GM23338 (cell line): ENCODE measurements around the gene MAZ. TPM values are rescaled to one million over a fixed set of nuclear protein-coding genes. Genes with fewer than 3 reads are reported as not detected.

Experiments used
- ATAC-seq: fragments of 200-7000 bp; cut with Tn5 transposase; 3 replicates; pipeline ENCODE4 v1.9.1; 2020
- DNase-seq: peaks from one replicate; pipeline ENCODE4 v3.0.0-alpha.2; 2015; ENCODE audit warnings: low spot score
- H2AFZ ChIP-seq: fragments of 200-600 bp; sonication (generic); 2 replicates; pipeline ENCODE4 v1.8.0; 2016; ENCODE audit warnings: antibody characterized with exemption, mild to moderate bottlenecking, moderate library complexity
- H3F3A ChIP-seq: fragments of 200-600 bp; sonication (generic); replicated peaks from 2 replicates; pipeline ENCODE4 v1.8.0; 2017; ENCODE audit warnings: antibody characterized with exemption, mixed run types, low read depth
- H3K27ac ChIP-seq: fragments of 200-600 bp; sonication (generic); 2 replicates; pipeline ENCODE4 v1.6.1; 2016; ENCODE audit warnings: low read depth
- H3K27me3 ChIP-seq: fragments of 200-600 bp; sonication (generic); 2 replicates; pipeline ENCODE4 v1.8.0; 2016; ENCODE audit warnings: mild to moderate bottlenecking, mixed run types, moderate library complexity; ENCODE audit not compliant: insufficient read depth
- H3K36me3 ChIP-seq: fragments of 200-600 bp; sonication (generic); 2 replicates; pipeline ENCODE4 v1.8.0; 2016; ENCODE audit warnings: mild to moderate bottlenecking; ENCODE audit not compliant: insufficient read depth
- H3K4me1 ChIP-seq: fragments of 200-600 bp; sonication (generic); 2 replicates; pipeline ENCODE4 v1.8.0; 2016; ENCODE audit warnings: mild to moderate bottlenecking, moderate library complexity; ENCODE audit not compliant: insufficient read depth
- H3K4me2 ChIP-seq: fragments of 200-600 bp; sonication (generic); 2 replicates; pipeline ENCODE4 v1.7.1; 2017; ENCODE audit warnings: mixed run types
- H3K4me3 ChIP-seq: fragments of 200-600 bp; sonication (generic); 2 replicates; pipeline ENCODE4 v1.6.1; 2016; ENCODE audit warnings: mixed run types
- H3K79me2 ChIP-seq: fragments of 200-600 bp; sonication (generic); replicated peaks from 2 replicates; pipeline ENCODE4 v1.8.0; 2017; ENCODE audit warnings: mild to moderate bottlenecking; ENCODE audit not compliant: insufficient read depth
- H3K9me2 ChIP-seq: fragments of 200-600 bp; sonication (generic); 2 replicates; pipeline ENCODE4 v1.8.0; 2017; ENCODE audit not compliant: insufficient read depth
- H4K20me1 ChIP-seq: fragments of 200-600 bp; sonication (generic); replicated peaks from 2 replicates; pipeline ENCODE4 v1.8.0; 2017; ENCODE audit warnings: mild to moderate bottlenecking; ENCODE audit not compliant: insufficient read depth
- H3K27ac Mint-ChIP-seq: 2 replicates; pipeline ENCODE4 v1.8.0; 2020; ENCODE audit warnings: inconsistent platforms, mild to moderate bottlenecking, moderate library complexity, mixed read lengths
- H3K27me3 Mint-ChIP-seq: 3 replicates; pipeline ENCODE4 v1.8.0; 2022; ENCODE audit warnings: low read depth, mild to moderate bottlenecking, moderate library complexity, mixed read lengths, inconsistent platforms; ENCODE audit not compliant: insufficient read depth, poor library complexity
- H3K36me3 Mint-ChIP-seq: 3 replicates; pipeline ENCODE4 v1.8.0; 2021; ENCODE audit warnings: low read depth, mild to moderate bottlenecking, inconsistent platforms, moderate library complexity, mixed read lengths
- H3K4me1 Mint-ChIP-seq: 3 replicates; pipeline ENCODE4 v1.8.0; 2020; ENCODE audit warnings: mild to moderate bottlenecking, inconsistent platforms, mixed read lengths
- H3K4me3 Mint-ChIP-seq: 3 replicates; pipeline ENCODE4 v1.8.0; 2021; ENCODE audit warnings: moderate library complexity, mild to moderate bottlenecking, inconsistent platforms, mixed read lengths
- H3K9me3 Mint-ChIP-seq: 3 replicates; pipeline ENCODE4 v1.8.0; 2020; ENCODE audit warnings: moderate library complexity, mild to moderate bottlenecking, inconsistent platforms, mixed read lengths
- CREB1 ChIP-seq: fragments of 250-450 bp; sonication (Bioruptor Pico); IDR thresholded peaks from 2 replicates; pipeline ENCODE4 v1.5.0; 2020; ENCODE audit warnings: low read depth, mild to moderate bottlenecking, moderate library complexity
- CTCF ChIP-seq, 2 experiments: fragments of 200-600 bp in 1 of 2; sonication (generic) in 1 of 2; conservative IDR thresholded peaks; 2 replicates each; pipeline versions ENCODE4 v1.5.1 to v1.6.1; 2016 to 2017; ENCODE audit warnings: antibody characterized with exemption in 2 of 2, low read depth in 2 of 2, mild to moderate bottlenecking in 2 of 2, moderate library complexity in 1 of 2
- JUNB ChIP-seq: IDR thresholded peaks from one replicate; pipeline ENCODE4 v1.6.1; 2016; ENCODE audit warnings: antibody characterized with exemption; ENCODE audit not compliant: unreplicated experiment
- NANOG ChIP-seq: IDR thresholded peaks from 2 replicates; pipeline ENCODE4 v1.6.1; 2016; ENCODE audit warnings: antibody characterized with exemption, borderline replicate concordance
- POLR2AphosphoS5 ChIP-seq: IDR thresholded peaks from 2 replicates; pipeline ENCODE4 v1.6.1; 2016; ENCODE audit warnings: antibody characterized with exemption, low read depth
- REST ChIP-seq: IDR thresholded peaks from one replicate; pipeline ENCODE4 v1.6.1; 2018; ENCODE audit warnings: antibody characterized with exemption; ENCODE audit not compliant: unreplicated experiment
- polyA plus RNA-seq: library from polyadenylated mRNA; unstranded; fragments of >200 nt; fragmentation: Nextera tagmentation; extraction: Ambion mirVana; gene quantifications from 2 replicates; pipeline ENCODE4 v1.2.1, GENCODE V29; 2016
- total RNA-seq: library from RNA; depleted of rRNA; stranded (reverse); fragments of >200 nt; shearing (Covaris generic); gene quantifications from 2 replicates; pipeline ENCODE4 v1.2.3, GENCODE V29; 2014
- TF ChIP-seq, protein P1 (sequence below): fragments of 250-450 bp; sonication (Bioruptor Pico); IDR thresholded peaks from 2 replicates; pipeline ENCODE4 v1.5.0; 2020; ENCODE audit warnings: mild to moderate bottlenecking, moderate library complexity
- TF ChIP-seq, protein P2 (sequence below): IDR thresholded peaks from 2 replicates; pipeline ENCODE4 v1.6.1; 2016; ENCODE audit warnings: antibody characterized with exemption

MAZ gene
- total and polyA plus RNA-seq, 2 experiments from 2014 or later, result 155 to 270 TPM

DNA sequence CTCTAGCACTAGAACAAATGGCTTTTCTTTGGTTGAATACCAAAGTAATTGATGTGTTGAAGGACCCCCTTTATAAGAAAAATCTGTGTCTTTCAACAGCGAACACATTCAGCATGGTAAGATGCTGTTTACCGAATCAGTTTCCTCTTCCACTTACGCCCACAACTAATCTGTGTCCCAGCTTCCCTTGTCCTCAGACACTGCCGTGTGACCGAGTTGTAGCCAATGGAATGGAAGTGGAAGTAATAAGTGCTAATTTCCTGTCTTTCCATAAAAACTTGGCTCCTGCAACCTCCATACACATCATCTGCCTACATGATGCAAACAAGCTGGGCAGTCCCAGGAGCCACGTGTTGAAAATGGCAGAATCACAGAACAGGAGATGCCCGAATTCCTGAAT lies 46.3 kb downstream of the MAZ start:
- no peak overlapping the region for H3K4me3 ChIP-seq
- H3K4me2 ChIP-seq, result no peak overlapping the region
- no peaks in the 10 kb centered on the region; the same call in 2 of the 3 replicates for H3K9me3 Mint-ChIP-seq
- no peaks in the 10 kb centered on the region; the same call in 2 of the 3 replicates for H3K36me3 Mint-ChIP-seq
- H4K20me1 ChIP-seq, result no peaks in the 10 kb centered on the region
- no peak overlapping the region for H3K4me3 Mint-ChIP-seq
- no peak overlapping the region for H2AFZ ChIP-seq
- TF ChIP-seq REST (no peak), JUNB (no peak), CREB1 (CRISPR knock-in tag) (no peak), NANOG (no peak), POLR2AphosphoS5 (no peak), CTCF (conservative IDR thresholded peaks at IDR 0.05; ENCODE audit: low read depth in 2 of 2) (no peak)
- TF ChIP-seq, protein P1, sequence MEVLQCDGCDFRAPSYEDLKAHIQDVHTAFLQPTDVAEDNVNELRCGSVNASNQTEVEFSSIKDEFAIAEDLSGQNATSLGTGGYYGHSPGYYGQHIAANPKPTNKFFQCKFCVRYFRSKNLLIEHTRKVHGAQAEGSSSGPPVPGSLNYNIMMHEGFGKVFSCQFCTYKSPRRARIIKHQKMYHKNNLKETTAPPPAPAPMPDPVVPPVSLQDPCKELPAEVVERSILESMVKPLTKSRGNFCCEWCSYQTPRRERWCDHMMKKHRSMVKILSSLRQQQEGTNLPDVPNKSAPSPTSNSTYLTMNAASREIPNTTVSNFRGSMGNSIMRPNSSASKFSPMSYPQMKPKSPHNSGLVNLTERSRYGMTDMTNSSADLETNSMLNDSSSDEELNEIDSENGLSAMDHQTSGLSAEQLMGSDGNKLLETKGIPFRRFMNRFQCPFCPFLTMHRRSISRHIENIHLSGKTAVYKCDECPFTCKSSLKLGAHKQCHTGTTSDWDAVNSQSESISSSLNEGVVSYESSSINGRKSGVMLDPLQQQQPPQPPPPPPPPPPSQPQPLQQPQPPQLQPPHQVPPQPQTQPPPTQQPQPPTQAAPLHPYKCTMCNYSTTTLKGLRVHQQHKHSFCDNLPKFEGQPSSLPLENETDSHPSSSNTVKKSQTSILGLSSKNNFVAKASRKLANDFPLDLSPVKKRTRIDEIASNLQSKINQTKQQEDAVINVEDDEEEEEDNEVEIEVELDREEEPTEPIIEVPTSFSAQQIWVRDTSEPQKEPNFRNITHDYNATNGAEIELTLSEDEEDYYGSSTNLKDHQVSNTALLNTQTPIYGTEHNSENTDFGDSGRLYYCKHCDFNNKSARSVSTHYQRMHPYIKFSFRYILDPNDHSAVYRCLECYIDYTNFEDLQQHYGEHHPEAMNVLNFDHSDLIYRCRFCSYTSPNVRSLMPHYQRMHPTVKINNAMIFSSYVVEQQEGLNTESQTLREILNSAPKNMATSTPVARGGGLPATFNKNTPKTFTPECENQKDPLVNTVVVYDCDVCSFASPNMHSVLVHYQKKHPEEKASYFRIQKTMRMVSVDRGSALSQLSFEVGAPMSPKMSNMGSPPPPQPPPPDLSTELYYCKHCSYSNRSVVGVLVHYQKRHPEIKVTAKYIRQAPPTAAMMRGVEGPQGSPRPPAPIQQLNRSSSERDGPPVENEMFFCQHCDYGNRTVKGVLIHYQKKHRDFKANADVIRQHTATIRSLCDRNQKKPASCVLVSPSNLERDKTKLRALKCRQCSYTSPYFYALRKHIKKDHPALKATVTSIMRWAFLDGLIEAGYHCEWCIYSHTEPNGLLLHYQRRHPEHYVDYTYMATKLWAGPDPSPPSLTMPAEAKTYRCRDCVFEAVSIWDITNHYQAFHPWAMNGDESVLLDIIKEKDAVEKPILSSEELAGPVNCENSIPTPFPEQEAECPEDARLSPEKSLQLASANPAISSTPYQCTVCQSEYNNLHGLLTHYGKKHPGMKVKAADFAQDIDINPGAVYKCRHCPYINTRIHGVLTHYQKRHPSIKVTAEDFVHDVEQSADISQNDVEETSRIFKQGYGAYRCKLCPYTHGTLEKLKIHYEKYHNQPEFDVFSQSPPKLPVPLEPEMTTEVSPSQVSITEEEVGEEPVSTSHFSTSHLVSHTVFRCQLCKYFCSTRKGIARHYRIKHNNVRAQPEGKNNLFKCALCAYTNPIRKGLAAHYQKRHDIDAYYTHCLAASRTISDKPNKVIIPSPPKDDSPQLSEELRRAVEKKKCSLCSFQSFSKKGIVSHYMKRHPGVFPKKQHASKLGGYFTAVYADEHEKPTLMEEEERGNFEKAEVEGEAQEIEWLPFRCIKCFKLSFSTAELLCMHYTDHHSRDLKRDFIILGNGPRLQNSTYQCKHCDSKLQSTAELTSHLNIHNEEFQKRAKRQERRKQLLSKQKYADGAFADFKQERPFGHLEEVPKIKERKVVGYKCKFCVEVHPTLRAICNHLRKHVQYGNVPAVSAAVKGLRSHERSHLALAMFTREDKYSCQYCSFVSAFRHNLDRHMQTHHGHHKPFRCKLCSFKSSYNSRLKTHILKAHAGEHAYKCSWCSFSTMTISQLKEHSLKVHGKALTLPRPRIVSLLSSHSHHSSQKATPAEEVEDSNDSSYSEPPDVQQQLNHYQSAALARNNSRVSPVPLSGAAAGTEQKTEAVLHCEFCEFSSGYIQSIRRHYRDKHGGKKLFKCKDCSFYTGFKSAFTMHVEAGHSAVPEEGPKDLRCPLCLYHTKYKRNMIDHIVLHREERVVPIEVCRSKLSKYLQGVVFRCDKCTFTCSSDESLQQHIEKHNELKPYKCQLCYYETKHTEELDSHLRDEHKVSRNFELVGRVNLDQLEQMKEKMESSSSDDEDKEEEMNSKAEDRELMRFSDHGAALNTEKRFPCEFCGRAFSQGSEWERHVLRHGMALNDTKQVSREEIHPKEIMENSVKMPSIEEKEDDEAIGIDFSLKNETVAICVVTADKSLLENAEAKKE (CRISPR knock-in tag), result no peak
- TF ChIP-seq, protein P2, sequence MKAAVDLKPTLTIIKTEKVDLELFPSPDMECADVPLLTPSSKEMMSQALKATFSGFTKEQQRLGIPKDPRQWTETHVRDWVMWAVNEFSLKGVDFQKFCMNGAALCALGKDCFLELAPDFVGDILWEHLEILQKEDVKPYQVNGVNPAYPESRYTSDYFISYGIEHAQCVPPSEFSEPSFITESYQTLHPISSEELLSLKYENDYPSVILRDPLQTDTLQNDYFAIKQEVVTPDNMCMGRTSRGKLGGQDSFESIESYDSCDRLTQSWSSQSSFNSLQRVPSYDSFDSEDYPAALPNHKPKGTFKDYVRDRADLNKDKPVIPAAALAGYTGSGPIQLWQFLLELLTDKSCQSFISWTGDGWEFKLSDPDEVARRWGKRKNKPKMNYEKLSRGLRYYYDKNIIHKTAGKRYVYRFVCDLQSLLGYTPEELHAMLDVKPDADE, result no peak
- no peaks in the 10 kb centered on the region for H3K9me2 ChIP-seq
- no peaks in the 10 kb centered on the region for H3K36me3 ChIP-seq
- DNase-seq (no peak), ATAC-seq (no peak)
- no peak overlapping the region for H3K27ac Mint-ChIP-seq
- H3F3A ChIP-seq, result 0 out of 2 replicates have a peak, but pooled peaks cover 3% of the 10 kb centered on the region
- no peaks in the 10 kb centered on the region for H3K27me3 ChIP-seq
- H3K4me1 ChIP-seq, result no peaks in the 10 kb centered on the region
- H3K27me3 Mint-ChIP-seq, result peaks cover 9% of the 10 kb centered on the region
- H3K79me2 ChIP-seq, result no peaks in the 10 kb centered on the region
- H3K27ac ChIP-seq, result no peak overlapping the region
- peaks cover 19% of the 10 kb centered on the region for H3K4me1 Mint-ChIP-seq
